Breast epithelium (tissue), 3 donors: ENCODE measurements around the gene LIF.

Experiments
- POLR2A ChIP-seq: fragments of 450-650 bp; IDR thresholded peaks from one replicate; pipeline ENCODE4 v1.6.1; 2016; ENCODE audit warnings: antibody characterized with exemption, mild to moderate bottlenecking, moderate library complexity
- POLR2AphosphoS5 ChIP-seq, 3 donors: sonication (generic); formaldehyde crosslinking; IDR thresholded peaks; one replicate each; pipeline ENCODE4 v1.6.1; 2017; ENCODE audit warnings: antibody characterized with exemption in 3 of 3
- TF ChIP-seq, protein P1 (sequence below), 3 donors: fragments of 450-650 bp; IDR thresholded peaks; one replicate each; pipeline ENCODE4 v1.5.1; 2016 to 2017; ENCODE audit warnings: antibody characterized with exemption in 3 of 3, mild to moderate bottlenecking in 3 of 3, moderate library complexity in 3 of 3

DNA sequence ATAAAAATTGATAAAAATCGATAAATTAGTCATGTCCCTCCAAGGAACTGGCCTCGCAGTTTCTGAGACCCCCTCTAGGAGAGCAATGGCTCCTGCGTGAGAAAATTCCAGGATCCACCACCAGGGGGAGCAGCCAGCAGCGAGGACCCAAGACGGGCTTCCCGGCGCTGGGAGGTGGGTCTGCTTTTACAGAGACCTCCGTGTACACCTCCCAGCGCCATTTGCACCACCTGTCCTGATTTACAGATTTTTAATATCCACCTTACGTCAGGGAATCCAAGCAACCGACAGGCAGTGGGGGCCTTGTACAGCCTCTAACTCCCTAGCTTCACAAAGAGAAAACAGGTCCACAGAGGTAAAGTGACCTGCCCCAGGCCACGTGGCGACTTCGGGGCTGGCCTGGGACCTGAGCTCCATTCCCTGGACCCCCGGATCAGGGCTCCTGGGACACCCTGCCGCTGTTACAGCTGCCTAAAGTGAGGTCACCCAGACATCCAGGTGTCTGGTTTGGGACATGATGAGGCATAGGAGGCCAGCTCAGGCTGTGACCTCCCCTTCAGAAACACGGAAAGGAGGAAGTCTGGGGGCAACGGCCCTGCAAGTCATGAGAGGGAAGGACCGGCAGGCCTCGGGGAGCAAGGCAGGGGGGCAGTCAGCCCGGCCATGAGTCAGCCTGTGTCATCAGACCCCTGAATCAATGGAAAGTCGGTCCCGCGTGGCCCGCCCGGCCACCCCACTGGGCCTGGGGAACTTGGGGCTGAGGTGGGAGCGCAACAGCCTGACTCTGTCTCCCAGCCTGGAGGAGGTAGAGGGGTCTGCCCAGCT is 16.6 kb upstream of the LIF start:
- TF ChIP-seq, protein P1, sequence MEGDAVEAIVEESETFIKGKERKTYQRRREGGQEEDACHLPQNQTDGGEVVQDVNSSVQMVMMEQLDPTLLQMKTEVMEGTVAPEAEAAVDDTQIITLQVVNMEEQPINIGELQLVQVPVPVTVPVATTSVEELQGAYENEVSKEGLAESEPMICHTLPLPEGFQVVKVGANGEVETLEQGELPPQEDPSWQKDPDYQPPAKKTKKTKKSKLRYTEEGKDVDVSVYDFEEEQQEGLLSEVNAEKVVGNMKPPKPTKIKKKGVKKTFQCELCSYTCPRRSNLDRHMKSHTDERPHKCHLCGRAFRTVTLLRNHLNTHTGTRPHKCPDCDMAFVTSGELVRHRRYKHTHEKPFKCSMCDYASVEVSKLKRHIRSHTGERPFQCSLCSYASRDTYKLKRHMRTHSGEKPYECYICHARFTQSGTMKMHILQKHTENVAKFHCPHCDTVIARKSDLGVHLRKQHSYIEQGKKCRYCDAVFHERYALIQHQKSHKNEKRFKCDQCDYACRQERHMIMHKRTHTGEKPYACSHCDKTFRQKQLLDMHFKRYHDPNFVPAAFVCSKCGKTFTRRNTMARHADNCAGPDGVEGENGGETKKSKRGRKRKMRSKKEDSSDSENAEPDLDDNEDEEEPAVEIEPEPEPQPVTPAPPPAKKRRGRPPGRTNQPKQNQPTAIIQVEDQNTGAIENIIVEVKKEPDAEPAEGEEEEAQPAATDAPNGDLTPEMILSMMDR (IDR thresholded peaks at IDR 0.05) = peak; percentile 99 to 100 (median 99)
- no peak for TF ChIP-seq POLR2A
- TF ChIP-seq POLR2AphosphoS5 (IDR thresholded peaks at IDR 0.05) = no peak
